ENCODE data around the gene OGFOD3. TPM values are rescaled to one million over a fixed set of nuclear protein-coding genes. Genes with fewer than 3 reads are reported as not detected.
A peak's percentile ranks its signal among the peaks of the same experiment; 100 is the strongest.
"Not testable (repeated sequence)": the region's sequence is repeated elsewhere in the genome, so short reads cannot be mapped to it uniquely, and the experiment has no call there.

Gene OGFOD3
- total RNA-seq, 2 experiments from 2014 or later = 25.2 to 28.0 TPM

- Mint-ChIP-seq H3K4me3 (no peak overlapping the region), H3K9me3 (ENCODE audit: insufficient read depth) (no peaks in the 10 kb centered on the region), H3K27me3 (ENCODE audit: low read depth) (peaks cover 15% of the 10 kb centered on the region), H3K27ac (no peak overlapping the region), H3K36me3 (ENCODE audit: low read depth) (no peaks in the 10 kb centered on the region), H3K4me1 (ENCODE audit: low read depth) (no peaks in the 10 kb centered on the region)
- ChIA-PET CTCF (no interaction called here), POLR2A (interaction anchor here (0.9 kb wide), 1 partner anchor 11 kb away, joined by 3 read pairs; no protein-coding TSS in a partner anchor)
- no peak for DNase-seq
- ATAC-seq = no peak
Observed at GRCh38 chr17:82380860-82381702, 37.3 kb downstream of the OGFOD3 start.

- no peak for ATAC-seq
- ChIA-PET POLR2A (interaction anchor here (1.1 kb wide), 1 partner anchor 8 kb away, joined by 3 read pairs; no protein-coding TSS in a partner anchor), CTCF (no interaction called here)
- no peaks in the 10 kb centered on the region for H3K36me3 Mint-ChIP-seq (ENCODE audit: low read depth)
- H3K4me3 Mint-ChIP-seq = no peak overlapping the region
- H3K27me3 Mint-ChIP-seq (ENCODE audit: low read depth) = peaks cover 22% of the 10 kb centered on the region
- H3K9me3 Mint-ChIP-seq (ENCODE audit: insufficient read depth) = no peaks in the 10 kb centered on the region
- H3K4me1 Mint-ChIP-seq (ENCODE audit: low read depth) = no peaks in the 10 kb centered on the region
- no peak for DNase-seq
- no peak overlapping the region for H3K27ac Mint-ChIP-seq
Observed at GRCh38 chr17:82378741-82379021, 39.7 kb downstream of the OGFOD3 start.

DNA sequence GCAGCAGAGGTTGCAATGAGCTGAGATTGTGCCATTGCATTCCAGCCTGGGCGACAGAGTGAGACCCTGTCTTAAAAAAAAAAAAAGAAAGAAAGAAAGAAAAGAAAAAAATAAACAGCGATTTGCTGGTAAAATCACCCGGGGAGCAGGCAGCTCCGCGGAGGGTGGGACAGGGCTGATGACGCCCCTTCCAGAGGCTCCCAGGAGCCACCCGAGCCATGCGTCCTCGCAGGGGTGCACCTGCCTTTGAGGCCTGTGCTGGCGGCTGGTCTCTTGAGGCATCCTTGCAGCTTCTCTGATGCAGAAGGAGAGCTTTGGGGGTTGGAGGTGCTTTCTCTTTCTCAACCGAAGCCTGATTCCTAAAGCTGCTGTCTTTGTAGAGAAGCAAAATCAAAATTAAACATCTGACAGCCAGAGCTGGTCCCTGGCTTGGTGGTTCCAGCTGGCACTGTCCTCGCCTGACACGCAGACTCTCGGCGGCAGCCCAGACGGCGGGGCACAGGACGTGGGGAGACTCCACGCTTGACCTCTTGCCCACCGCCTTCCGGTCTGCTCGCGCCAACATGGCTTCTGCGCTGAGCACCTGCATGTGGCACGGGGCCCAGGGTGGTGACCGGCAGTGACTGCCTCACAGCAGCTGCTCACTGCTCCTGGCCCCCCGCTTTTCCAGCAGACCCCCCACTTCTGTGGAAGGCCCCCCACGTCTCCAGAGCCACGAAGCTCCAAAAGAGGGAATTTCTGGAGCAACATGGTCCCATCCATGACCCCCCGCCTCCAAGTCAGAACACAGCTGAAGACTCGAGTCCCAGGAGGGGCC is 40.3 kb downstream of the OGFOD3 start:
- CTCF ChIA-PET = no interaction called here
- no peaks in the 10 kb centered on the region for H3K4me1 Mint-ChIP-seq (ENCODE audit: low read depth)
- no peak overlapping the region for H3K27ac Mint-ChIP-seq
- ATAC-seq (no peak), DNase-seq (no peak)
- no peak overlapping the region for H3K4me3 Mint-ChIP-seq
- POLR2A ChIA-PET = interaction anchor here (1.1 kb wide), 1 partner anchor 8 kb away, joined by 3 read pairs; no protein-coding TSS in a partner anchor
- peaks cover 27% of the 10 kb centered on the region for H3K27me3 Mint-ChIP-seq (ENCODE audit: low read depth)
- no peaks in the 10 kb centered on the region for H3K36me3 Mint-ChIP-seq (ENCODE audit: low read depth)
- no peaks in the 10 kb centered on the region for H3K9me3 Mint-ChIP-seq (ENCODE audit: insufficient read depth)

GRCh38 chr17:82377294-82377693 is 41.1 kb downstream of the OGFOD3 start:
- H3K36me3 Mint-ChIP-seq (ENCODE audit: low read depth); CTCF ChIA-PET; H3K4me3 Mint-ChIP-seq; H3K9me3 Mint-ChIP-seq (ENCODE audit: insufficient read depth); H3K27ac Mint-ChIP-seq; POLR2A ChIA-PET; ATAC-seq; H3K4me1 Mint-ChIP-seq (ENCODE audit: low read depth); DNase-seq: not testable (repeated sequence)
- H3K27me3 Mint-ChIP-seq (ENCODE audit: low read depth) = peaks cover 36% of the 10 kb centered on the region

DNA sequence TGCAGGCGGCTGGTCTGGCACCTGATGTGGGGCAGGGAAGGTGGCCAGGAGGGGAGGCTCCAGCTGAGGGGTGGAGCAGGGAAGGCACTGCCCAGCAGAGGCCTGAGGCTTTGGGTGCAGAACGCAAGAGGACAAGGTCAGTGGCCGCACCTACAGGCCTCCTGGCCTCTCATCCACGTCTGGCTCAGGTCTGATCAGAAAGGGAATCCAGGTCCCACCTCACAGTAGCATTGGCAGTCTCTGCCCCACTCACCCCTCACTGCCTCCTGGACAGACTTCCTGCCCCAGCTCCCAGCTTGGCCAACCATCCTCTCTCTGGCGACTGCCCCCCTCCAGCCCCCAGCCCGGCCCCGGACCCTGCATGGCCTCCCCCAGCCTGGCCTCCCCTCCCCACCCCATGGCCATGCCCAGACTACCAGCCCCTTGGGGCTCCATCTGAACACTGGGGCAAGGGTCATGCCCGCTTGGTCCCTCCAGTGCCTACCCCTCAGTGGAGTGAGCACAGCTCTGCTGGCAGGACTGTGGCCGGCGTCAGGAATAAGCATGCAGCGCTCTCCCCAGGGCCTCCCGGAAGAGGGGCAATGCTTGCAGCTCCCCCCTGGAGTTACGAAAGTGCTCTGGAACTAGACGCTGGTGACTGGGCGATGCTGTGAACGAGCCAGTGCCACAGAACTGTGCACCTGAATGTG is 42.2 kb downstream of the OGFOD3 start:
- H3K9me3 Mint-ChIP-seq (ENCODE audit: insufficient read depth) = no peaks in the 10 kb centered on the region
- CTCF ChIA-PET = no interaction called here
- POLR2A ChIA-PET = interaction anchor here (0.6 kb wide), 1 partner anchor 98 kb away, joined by 3 read pairs; no protein-coding TSS in a partner anchor
- H3K27me3 Mint-ChIP-seq (ENCODE audit: low read depth) = peaks cover 33% of the 10 kb centered on the region
- DNase-seq (no peak), ATAC-seq (no peak)
- H3K27ac Mint-ChIP-seq = no peak overlapping the region
- H3K4me1 Mint-ChIP-seq (ENCODE audit: low read depth) = no peaks in the 10 kb centered on the region
- no peak overlapping the region for H3K4me3 Mint-ChIP-seq
- no peaks in the 10 kb centered on the region for H3K36me3 Mint-ChIP-seq (ENCODE audit: low read depth)

- H3K27me3 Mint-ChIP-seq (ENCODE audit: low read depth) = peaks cover 39% of the 10 kb centered on the region
- no peak overlapping the region for H3K4me3 Mint-ChIP-seq
- H3K4me1 Mint-ChIP-seq (ENCODE audit: low read depth) = peaks cover 6% of the 10 kb centered on the region
- H3K9me3 Mint-ChIP-seq (ENCODE audit: insufficient read depth) = no peaks in the 10 kb centered on the region
- POLR2A ChIA-PET = no interaction called here
- ATAC-seq (no peak), DNase-seq (no peak)
- CTCF ChIA-PET = no interaction called here
- no peaks in the 10 kb centered on the region for H3K36me3 Mint-ChIP-seq (ENCODE audit: low read depth)
- H3K27ac Mint-ChIP-seq = no peak overlapping the region
Observed at GRCh38 chr17:82375359-82376041, 42.9 kb downstream of the OGFOD3 start.

GRCh38 chr17:82374626-82375331 is 43.6 kb downstream of the OGFOD3 start:
- H3K36me3 Mint-ChIP-seq (ENCODE audit: low read depth) = no peaks in the 10 kb centered on the region
- no peak overlapping the region for H3K27ac Mint-ChIP-seq
- no peak for DNase-seq
- peak; percentile 40 for ATAC-seq
- H3K27me3 Mint-ChIP-seq (ENCODE audit: low read depth) = peaks cover 40% of the 10 kb centered on the region
- H3K4me1 Mint-ChIP-seq (ENCODE audit: low read depth) = peaks cover 7% of the 10 kb centered on the region
- ChIA-PET POLR2A (no interaction called here), CTCF (no interaction called here)
- H3K4me3 Mint-ChIP-seq = no peak overlapping the region
- no peaks in the 10 kb centered on the region for H3K9me3 Mint-ChIP-seq (ENCODE audit: insufficient read depth)

DNA sequence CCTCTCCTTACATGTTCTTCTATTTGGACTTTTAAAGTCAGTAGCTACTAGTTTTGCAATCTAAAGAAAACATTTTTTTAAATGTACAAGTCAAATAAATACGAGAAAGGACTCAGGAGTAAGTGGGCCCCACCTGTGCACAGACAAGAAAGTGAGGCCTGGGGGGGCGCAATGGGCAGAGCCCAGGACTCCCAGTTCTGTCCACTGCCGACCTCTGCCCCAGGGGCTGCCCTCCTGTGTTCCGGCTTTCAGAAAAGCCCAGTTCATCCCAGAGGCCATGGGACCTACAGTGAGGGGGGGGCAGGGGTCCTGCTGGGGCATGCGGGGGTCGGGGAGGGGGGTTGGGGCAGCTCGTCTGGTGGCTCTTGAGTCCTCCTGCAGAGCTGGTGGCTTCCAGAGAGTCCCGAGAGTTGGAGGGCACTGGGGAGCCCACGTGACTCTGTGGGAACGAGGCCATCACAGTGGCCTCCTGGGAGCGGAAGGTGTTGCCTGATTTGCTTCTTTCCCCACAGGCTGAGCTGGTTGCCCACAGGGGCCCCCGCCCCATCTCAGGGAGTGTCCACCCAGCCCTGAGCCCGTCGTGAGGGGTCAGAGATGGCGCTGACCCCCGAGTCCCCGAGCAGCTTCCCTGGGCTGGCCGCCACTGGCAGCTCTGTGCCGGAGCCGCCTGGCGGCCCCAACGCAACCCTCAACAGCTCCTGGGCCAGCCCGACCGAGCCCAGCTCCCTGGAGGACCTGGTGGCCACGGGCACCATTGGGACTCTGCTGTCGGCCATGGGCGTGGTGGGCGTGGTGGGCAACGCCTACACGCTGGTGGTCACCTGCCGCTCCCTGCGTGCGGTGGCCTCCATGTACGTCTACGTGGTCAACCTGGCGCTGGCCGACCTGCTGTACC is 44.4 kb downstream of the OGFOD3 start:
- Mint-ChIP-seq H3K27me3 (ENCODE audit: low read depth) (peaks cover 43% of the 10 kb centered on the region), H3K9me3 (ENCODE audit: insufficient read depth) (no peaks in the 10 kb centered on the region), H3K27ac (no peak overlapping the region), H3K4me3 (no peak overlapping the region), H3K4me1 (ENCODE audit: low read depth) (peaks cover 7% of the 10 kb centered on the region), H3K36me3 (ENCODE audit: low read depth) (no peaks in the 10 kb centered on the region)
- DNase-seq = no peak
- no peak for ATAC-seq
- ChIA-PET POLR2A (no interaction called here), CTCF (interaction anchor here (1.3 kb wide), 1 partner anchor 16 kb away, joined by 4 read pairs; no protein-coding TSS in a partner anchor)

- peaks cover 42% of the 10 kb centered on the region for H3K27me3 Mint-ChIP-seq (ENCODE audit: low read depth)
- H3K4me1 Mint-ChIP-seq (ENCODE audit: low read depth); H3K4me3 Mint-ChIP-seq; H3K27ac Mint-ChIP-seq; ATAC-seq; DNase-seq; H3K9me3 Mint-ChIP-seq (ENCODE audit: insufficient read depth); H3K36me3 Mint-ChIP-seq (ENCODE audit: low read depth); POLR2A ChIA-PET: not testable (repeated sequence)
- CTCF ChIA-PET = interaction anchor here (1.3 to 1.4 kb wide), 2 partner anchors 15 to 22 kb away, joined by 4 to 5 read pairs; no protein-coding TSS in a partner anchor
Observed at GRCh38 chr17:82373072-82373452, 45.3 kb downstream of the OGFOD3 start.

- DNase-seq (no peak), ATAC-seq (no peak)
- no peak overlapping the region for H3K27ac Mint-ChIP-seq
- H3K9me3 Mint-ChIP-seq (ENCODE audit: insufficient read depth) = no peaks in the 10 kb centered on the region
- no peaks in the 10 kb centered on the region for H3K36me3 Mint-ChIP-seq (ENCODE audit: low read depth)
- ChIA-PET CTCF (interaction anchor here (1.3 to 1.4 kb wide), 2 partner anchors 15 to 22 kb away, joined by 4 to 5 read pairs; no protein-coding TSS in a partner anchor), POLR2A (no interaction called here)
- H3K4me3 Mint-ChIP-seq = no peak overlapping the region
- peaks cover 7% of the 10 kb centered on the region for H3K4me1 Mint-ChIP-seq (ENCODE audit: low read depth)
- peaks cover 44% of the 10 kb centered on the region for H3K27me3 Mint-ChIP-seq (ENCODE audit: low read depth)
Observed at GRCh38 chr17:82372249-82373071, 45.9 kb downstream of the OGFOD3 start.

All from activated CD8-positive, alpha-beta T cell treated with anti-CD3 and anti-CD28 coated beads, Interleukin-2, amount 10 ng/mL, durations not matched to agents 7 days and 5 days (primary cell).